ENCODE results near the gene CBX3. TPM values are rescaled to one million over a fixed set of nuclear protein-coding genes. Genes with fewer than 3 reads are reported as not detected.

The CBX3 gene
- total RNA-seq, 4 donors from 2014 or later: 51.5 to 78.5 (median 60.3) TPM

DNA sequence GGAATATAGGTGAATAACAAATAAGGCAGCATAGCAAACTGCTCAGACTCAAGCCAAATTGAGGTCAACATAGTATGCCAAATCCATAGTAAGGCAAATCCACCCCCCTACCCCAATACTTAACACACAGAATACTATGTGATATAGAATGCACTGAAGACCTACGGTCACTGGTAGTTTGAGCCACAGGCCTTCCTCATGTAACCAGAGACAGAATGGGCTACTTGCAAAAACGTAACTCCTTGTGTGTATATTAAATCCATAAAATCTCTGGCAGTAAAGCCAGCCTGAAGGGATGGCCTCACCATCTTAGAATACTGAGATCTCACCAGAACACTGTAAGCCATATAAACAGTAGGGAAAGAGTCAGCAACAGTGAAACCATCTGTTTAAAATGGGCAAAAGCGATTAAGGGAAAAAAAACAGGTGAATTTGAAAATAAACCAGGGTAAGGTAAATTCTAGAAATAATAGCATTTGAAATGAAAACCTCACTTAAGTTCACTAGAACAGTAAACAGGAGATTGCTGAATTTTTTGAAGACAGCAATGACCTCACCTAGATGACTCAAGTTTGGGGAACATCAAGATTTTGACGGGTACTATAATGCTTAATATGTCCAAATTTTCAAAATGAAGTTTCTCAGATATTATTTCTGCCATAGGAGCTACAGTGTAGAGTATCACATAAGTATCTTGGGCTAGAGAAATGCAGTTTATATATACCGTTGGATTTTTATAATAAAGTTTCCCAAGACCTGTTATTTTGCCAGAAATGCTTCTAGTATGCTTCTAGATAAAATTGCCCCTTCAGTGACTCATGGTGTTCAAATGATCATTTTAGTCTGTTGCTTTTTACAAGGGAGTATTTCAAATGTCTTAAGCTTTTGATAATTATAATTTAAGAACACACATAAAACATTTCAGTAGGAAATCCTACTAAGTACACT lies 14.9 kb upstream of the CBX3 start:
- intact Hi-C loops (cut with DNase I): no loop called here
- peaks cover 28 to 60% (median 47%) of the 10 kb centered on the region in 4 donors for H3K36me3 ChIP-seq
- no peak for TF ChIP-seq POLR2A (IDR thresholded peaks at IDR 0.05; ENCODE audit: low read depth)
- TF ChIP-seq POLR2AphosphoS5 (IDR thresholded peaks at IDR 0.05): no peak
- no peak for TF ChIP-seq CTCF (IDR thresholded peaks at IDR 0.05)
- TF ChIP-seq EP300 (IDR thresholded peaks at IDR 0.05): no peak
- H3K27ac ChIP-seq (replicated peaks in 1 of 4): peak overlapping the region in 1 of 4 donors; percentile 2
- no peaks in the 10 kb centered on the region for H3K9me3 ChIP-seq
- H3K4me1 ChIP-seq: peaks cover 20 to 36% (median 27%) of the 10 kb centered on the region in 4 donors
- WGBS: 85% methylated on average over 5 of the region's 5 CpGs
- DNase-seq (ENCODE audit: extremely low spot score): no peak
- H3K4me3 ChIP-seq: no peak overlapping the region
- no peaks in the 10 kb centered on the region for H3K27me3 ChIP-seq

DNA sequence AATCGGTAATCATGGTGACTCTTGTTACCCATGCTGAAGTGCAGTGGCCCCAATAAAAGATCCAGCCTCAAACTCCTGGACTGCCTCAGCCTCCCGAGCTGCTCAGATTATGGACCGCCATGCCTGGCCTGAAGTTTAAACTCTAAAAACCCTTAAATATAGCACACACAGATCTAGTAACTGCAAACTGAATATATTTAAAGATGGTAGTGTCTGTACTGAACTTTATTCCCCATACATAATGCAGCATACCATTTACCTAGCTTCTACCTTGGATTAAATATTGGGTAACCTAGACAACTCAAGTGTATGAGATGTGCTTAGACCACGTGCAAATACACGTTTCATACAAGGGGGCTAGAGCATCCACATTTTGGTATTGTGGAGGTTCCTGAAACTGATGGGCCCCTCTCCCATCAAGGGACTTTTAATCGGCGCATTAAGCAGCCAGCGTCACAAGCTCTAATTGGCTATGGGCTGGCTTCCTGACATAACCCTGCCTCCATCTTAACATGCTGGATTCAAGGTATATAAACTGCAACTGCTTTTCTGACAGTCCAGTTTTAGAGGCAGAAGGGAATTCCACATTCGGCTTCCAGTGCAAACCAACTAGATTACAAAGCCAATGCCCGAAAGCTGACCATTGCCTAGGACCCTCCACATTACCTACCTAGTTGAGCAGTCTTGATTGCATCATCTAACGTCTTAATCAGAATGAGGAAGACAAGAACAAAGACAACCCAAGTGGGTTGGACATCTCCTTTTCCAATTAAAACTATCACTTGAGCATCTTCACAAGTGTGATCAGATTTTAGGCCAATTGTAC lies 14.0 kb upstream of the CBX3 start:
- H3K4me1 ChIP-seq: peaks cover 23 to 42% (median 30%) of the 10 kb centered on the region in 4 donors
- 81% methylated on average over 11 of the region's 11 CpGs for WGBS
- no peak overlapping the region for H3K4me3 ChIP-seq
- no peaks in the 10 kb centered on the region for H3K9me3 ChIP-seq
- H3K27me3 ChIP-seq: no peaks in the 10 kb centered on the region
- peak overlapping the region in 1 of 4 donors; percentile 2 for H3K27ac ChIP-seq (replicated peaks in 1 of 4)
- intact Hi-C loops (cut with DNase I): no loop called here
- no peak for DNase-seq (ENCODE audit: extremely low spot score)
- TF ChIP-seq EP300 (IDR thresholded peaks at IDR 0.05) (no peak), POLR2AphosphoS5 (IDR thresholded peaks at IDR 0.05) (peak in 1 of 2 donors; percentile 57)
- H3K36me3 ChIP-seq: peaks cover 37 to 69% (median 55%) of the 10 kb centered on the region in 4 donors

DNA sequence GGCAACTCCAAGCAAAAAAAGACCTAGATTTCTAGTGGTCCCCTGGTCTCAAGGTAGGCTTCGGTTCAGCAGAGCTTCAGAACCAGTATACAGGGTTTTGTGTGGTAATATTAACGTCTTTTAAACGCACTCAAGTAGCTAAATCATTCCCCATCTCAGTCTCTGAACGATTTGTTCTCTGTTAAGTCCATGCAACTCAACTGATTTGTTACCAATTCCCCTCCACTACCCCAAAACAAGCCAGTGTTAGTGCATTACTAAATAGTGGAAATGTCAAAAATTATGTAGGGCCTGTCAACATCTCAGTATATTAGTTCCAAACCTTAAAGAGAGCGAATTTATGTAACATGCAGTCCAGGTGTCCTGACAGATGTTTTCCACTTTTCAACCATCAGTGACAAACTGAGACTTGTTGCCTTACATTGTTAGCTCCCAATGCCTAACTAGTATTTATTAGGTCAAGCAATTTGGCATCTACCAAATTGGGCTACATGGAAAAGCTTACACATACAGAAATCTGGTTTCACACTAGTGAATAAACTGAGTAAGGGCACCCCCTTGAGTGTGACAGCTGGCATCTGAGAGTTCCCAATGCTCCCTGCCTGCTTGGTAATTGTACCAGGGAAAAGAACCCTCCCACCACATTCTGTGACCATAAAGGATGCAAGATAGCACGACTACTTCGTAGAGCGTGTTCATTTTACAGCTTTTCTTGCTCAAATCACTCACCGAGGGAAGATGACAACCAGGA lies 13.2 kb upstream of the CBX3 start:
- TF ChIP-seq POLR2AphosphoS5 (IDR thresholded peaks at IDR 0.05): no peak
- Histone ChIP-seq H3K4me3 (no peak overlapping the region), H3K27me3 (no peaks in the 10 kb centered on the region), H3K4me1 (peaks cover 23 to 42% (median 30%) of the 10 kb centered on the region in 4 donors), H3K9me3 (no peaks in the 10 kb centered on the region), H3K27ac (replicated peaks in 1 of 4) (no peak overlapping the region), H3K36me3 (peaks cover 43 to 77% (median 63%) of the 10 kb centered on the region in 4 donors)
- WGBS: 91% methylated on average over 9 of the region's 9 CpGs
- intact Hi-C loops (cut with DNase I): no loop called here
- no peak for DNase-seq (ENCODE audit: extremely low spot score)

DNA sequence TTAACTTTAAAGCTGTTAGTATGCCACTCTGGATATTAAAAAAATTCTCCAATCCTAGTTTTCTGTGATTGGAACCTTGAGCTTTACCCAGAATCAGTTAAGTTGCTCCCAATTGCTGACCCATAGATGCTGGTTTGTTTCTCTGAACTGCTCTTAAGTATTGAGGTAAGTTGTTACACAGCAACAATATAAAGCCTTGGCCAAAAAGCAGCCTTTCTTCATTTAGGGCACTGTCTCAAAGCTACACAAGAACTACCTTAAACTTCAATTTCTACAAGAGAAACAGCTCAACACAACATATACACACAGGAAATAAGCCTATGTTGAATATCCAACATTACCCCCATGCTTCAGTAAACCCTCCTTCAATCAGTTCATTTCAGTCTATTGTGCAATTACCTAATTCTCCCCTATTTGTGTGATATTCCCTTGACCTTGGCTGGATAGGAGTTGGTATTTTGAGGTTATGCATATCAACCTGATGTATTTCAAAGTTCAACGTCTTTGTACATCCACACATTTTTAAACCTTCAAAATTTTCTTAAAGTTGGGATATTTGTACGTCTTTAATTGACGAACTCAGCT lies 12.5 kb upstream of the CBX3 start:
- peaks cover 48 to 84% (median 69%) of the 10 kb centered on the region in 4 donors for H3K36me3 ChIP-seq
- TF ChIP-seq CTCF (IDR thresholded peaks at IDR 0.05) (no peak), POLR2A (IDR thresholded peaks at IDR 0.05; ENCODE audit: low read depth) (no peak), POLR2AphosphoS5 (IDR thresholded peaks at IDR 0.05) (no peak), EP300 (IDR thresholded peaks at IDR 0.05) (no peak)
- 87% methylated on average over 3 of the region's 3 CpGs for WGBS
- H3K9me3 ChIP-seq: no peaks in the 10 kb centered on the region
- DNase-seq (ENCODE audit: extremely low spot score): no peak
- peaks cover 23 to 43% (median 31%) of the 10 kb centered on the region in 4 donors for H3K4me1 ChIP-seq
- no peaks in the 10 kb centered on the region for H3K27me3 ChIP-seq
- no peak overlapping the region for H3K27ac ChIP-seq (replicated peaks in 1 of 4)
- intact Hi-C loops (cut with DNase I): no loop called here
- H3K4me3 ChIP-seq: no peak overlapping the region

- intact Hi-C loops (cut with DNase I): no loop called here
- WGBS: 83% methylated on average over 3 of the region's 3 CpGs
- TF ChIP-seq CTCF (IDR thresholded peaks at IDR 0.05) (no peak), POLR2AphosphoS5 (IDR thresholded peaks at IDR 0.05) (no peak), EP300 (IDR thresholded peaks at IDR 0.05) (no peak), POLR2A (IDR thresholded peaks at IDR 0.05; ENCODE audit: low read depth) (no peak)
- no peak overlapping the region for H3K4me3 ChIP-seq
- DNase-seq (ENCODE audit: extremely low spot score): no peak
- peaks cover 29 to 49% (median 38%) of the 10 kb centered on the region in 4 donors for H3K4me1 ChIP-seq
- H3K27me3 ChIP-seq: no peaks in the 10 kb centered on the region
- H3K9me3 ChIP-seq: no peaks in the 10 kb centered on the region
- H3K27ac ChIP-seq (replicated peaks in 1 of 4): no peak overlapping the region
- H3K36me3 ChIP-seq: peaks cover 55 to 91% (median 73%) of the 10 kb centered on the region in 4 donors
These were observed 11.8 kb upstream of the CBX3 start for GRCh38 chr7:26189697-26190096.

All from esophagus muscularis mucosa (tissue), 4 donors.